OCI-LY1 (cell line): Measurements from ENCODE around the gene GIGYF2.

ENCODE experiments used
- H2AFZ ChIP-seq: fragments of 200-600 bp; sonication (generic), shearing (Covaris generic); 2 replicates; pipeline ENCODE4 v1.6.0; 2014; ENCODE audit warnings: antibody characterized with exemption, mild to moderate bottlenecking, low read length
- H3F3A ChIP-seq: fragments of 200-600 bp; sonication (generic), shearing (Covaris generic); 2 replicates; pipeline ENCODE4 v1.6.0; 2014; ENCODE audit warnings: mild to moderate bottlenecking, antibody characterized with exemption, low read length, moderate library complexity; ENCODE audit not compliant: insufficient read depth
- H3K27ac ChIP-seq: fragments of 200-600 bp; sonication (generic); 2 replicates; pipeline ENCODE4 v1.5.1; 2014; ENCODE audit warnings: low read length, mixed run types, mild to moderate bottlenecking, low read depth; ENCODE audit not compliant: poor library complexity, severe bottlenecking
- H3K27me3 ChIP-seq: fragments of 200-600 bp; sonication (generic); 2 replicates; pipeline ENCODE4 v1.6.0; 2014; ENCODE audit warnings: antibody characterized with exemption, mild to moderate bottlenecking, low read length, moderate library complexity; ENCODE audit not compliant: insufficient read depth
- H3K36me3 ChIP-seq: fragments of 200-600 bp; sonication (generic); 2 replicates; pipeline ENCODE4 v1.6.1; 2014; ENCODE audit warnings: mild to moderate bottlenecking, antibody characterized with exemption, low read length, moderate library complexity, mixed read lengths; ENCODE audit not compliant: insufficient read depth
- H3K4me1 ChIP-seq: fragments of 200-600 bp; sonication (generic); 2 replicates; pipeline ENCODE4 v1.5.1; 2014; ENCODE audit warnings: mild to moderate bottlenecking, low read length, moderate library complexity; ENCODE audit not compliant: insufficient read depth, severe bottlenecking
- H3K4me2 ChIP-seq: fragments of 200-600 bp; sonication (generic), shearing (Covaris generic); 2 replicates; pipeline ENCODE4 v1.6.1; 2014; ENCODE audit warnings: low read length
- H3K4me3 ChIP-seq: fragments of 200-600 bp; sonication (generic); 2 replicates; pipeline ENCODE4 v1.5.1; 2014; ENCODE audit warnings: low read length, low read depth, mild to moderate bottlenecking, mixed read lengths; ENCODE audit not compliant: poor library complexity, severe bottlenecking
- H3K79me2 ChIP-seq: fragments of 200-600 bp; shearing (Covaris generic); 2 replicates; pipeline ENCODE4 v1.6.1; 2016; ENCODE audit warnings: mixed run types, low read length, mixed read lengths; ENCODE audit not compliant: insufficient read depth
- H3K9ac ChIP-seq: fragments of 200-600 bp; sonication (generic), shearing (Covaris generic); 2 replicates; pipeline ENCODE4 v1.6.1; 2014; ENCODE audit warnings: mild to moderate bottlenecking, low read length, mixed read lengths
- H3K9me2 ChIP-seq: fragments of 200-600 bp; sonication (generic), shearing (Covaris generic); 2 replicates; pipeline ENCODE4 v1.6.1; 2014; ENCODE audit warnings: low read depth, mild to moderate bottlenecking, low read length, mixed read lengths
- H3K9me3 ChIP-seq: fragments of 200-600 bp; shearing (Covaris generic); 2 replicates; pipeline ENCODE4 v1.6.1; 2014; ENCODE audit warnings: low read length, mixed read lengths
- H4K20me1 ChIP-seq: fragments of 200-600 bp; sonication (generic), shearing (Covaris generic); 2 replicates; pipeline ENCODE4 v1.6.0; 2016; ENCODE audit warnings: mild to moderate bottlenecking, low read length; ENCODE audit not compliant: insufficient read depth
- EZH2 ChIP-seq: fragments of 200-600 bp; sonication (generic), shearing (Covaris generic); IDR thresholded peaks from 2 replicates; pipeline ENCODE4 v1.8.0; 2017; ENCODE audit warnings: borderline replicate concordance, mixed run types, mild to moderate bottlenecking, antibody characterized with exemption, low read length, moderate library complexity, mixed read lengths
- TF ChIP-seq, protein P1 (sequence below): fragments of 200-600 bp; sonication (generic), shearing (Covaris generic); IDR thresholded peaks from 2 replicates; pipeline ENCODE4 v1.5.1; 2017; ENCODE audit warnings: mild to moderate bottlenecking, antibody characterized with exemption, low read length, moderate library complexity, mixed read lengths

The GIGYF2 gene

DNA sequence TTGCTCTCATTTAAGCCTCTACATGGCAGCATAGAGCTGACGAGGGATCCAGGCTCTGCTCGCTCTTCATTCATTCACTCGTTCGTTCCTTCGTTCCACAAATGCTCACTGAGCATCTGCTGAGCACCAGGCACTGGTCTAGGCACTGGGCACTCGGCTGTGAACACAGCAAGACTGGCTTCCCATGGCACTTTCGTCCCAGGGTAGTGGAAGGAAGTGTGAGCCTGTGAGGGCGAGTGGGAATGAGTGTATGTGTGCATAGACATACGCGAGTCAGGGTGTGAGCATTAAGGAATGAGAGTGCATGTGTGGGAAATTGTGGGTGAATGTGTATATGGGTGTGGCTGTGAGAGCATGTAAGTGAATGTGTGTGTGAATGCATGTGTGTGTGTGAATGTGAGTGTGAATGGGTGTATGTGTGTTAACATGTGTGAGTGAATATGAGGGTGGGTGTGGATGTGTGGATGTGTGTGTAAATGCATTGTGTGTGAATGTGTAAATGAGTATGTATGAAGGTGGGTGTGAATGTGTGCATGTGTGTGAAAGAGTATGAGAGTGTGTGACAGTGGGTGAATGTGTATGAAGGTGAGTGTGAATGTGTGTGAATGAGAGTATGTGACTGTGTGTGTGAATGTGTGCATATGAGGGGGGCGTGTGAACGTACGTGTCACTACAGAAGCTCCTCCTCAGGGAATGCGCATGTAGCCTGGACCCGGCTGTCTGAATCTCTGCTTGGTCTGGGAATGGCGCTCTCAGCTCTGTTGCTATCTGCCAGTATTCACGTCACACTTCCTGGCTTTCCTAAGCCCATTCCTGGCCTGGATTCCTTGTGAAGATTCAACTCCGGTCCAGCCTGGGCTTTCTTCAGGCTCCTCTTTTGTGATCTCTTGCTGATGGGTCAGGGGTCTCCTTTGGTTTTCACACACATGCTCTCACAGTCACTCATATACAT is 201.7 kb downstream of the GIGYF2 start:
- no peaks in the 10 kb centered on the region for H4K20me1 ChIP-seq
- H3K36me3 ChIP-seq, result no peaks in the 10 kb centered on the region
- H3K27me3 ChIP-seq, result peaks cover 16% of the 10 kb centered on the region; the same call in 1 of the 2 replicates
- no peak overlapping the region for H3K9ac ChIP-seq
- no peaks in the 10 kb centered on the region for H3K9me2 ChIP-seq
- H3K4me3 ChIP-seq, result no peak overlapping the region
- no peaks in the 10 kb centered on the region for H3K79me2 ChIP-seq
- H3F3A ChIP-seq, result no peaks in the 10 kb centered on the region
- H3K4me1 ChIP-seq, result no peaks in the 10 kb centered on the region
- TF ChIP-seq, protein P1, sequence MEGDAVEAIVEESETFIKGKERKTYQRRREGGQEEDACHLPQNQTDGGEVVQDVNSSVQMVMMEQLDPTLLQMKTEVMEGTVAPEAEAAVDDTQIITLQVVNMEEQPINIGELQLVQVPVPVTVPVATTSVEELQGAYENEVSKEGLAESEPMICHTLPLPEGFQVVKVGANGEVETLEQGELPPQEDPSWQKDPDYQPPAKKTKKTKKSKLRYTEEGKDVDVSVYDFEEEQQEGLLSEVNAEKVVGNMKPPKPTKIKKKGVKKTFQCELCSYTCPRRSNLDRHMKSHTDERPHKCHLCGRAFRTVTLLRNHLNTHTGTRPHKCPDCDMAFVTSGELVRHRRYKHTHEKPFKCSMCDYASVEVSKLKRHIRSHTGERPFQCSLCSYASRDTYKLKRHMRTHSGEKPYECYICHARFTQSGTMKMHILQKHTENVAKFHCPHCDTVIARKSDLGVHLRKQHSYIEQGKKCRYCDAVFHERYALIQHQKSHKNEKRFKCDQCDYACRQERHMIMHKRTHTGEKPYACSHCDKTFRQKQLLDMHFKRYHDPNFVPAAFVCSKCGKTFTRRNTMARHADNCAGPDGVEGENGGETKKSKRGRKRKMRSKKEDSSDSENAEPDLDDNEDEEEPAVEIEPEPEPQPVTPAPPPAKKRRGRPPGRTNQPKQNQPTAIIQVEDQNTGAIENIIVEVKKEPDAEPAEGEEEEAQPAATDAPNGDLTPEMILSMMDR, result no peak
- no peak for TF ChIP-seq EZH2
- no peak overlapping the region for H3K4me2 ChIP-seq
- H3K9me3 ChIP-seq, result no peaks in the 10 kb centered on the region
- H3K27ac ChIP-seq, result no peak overlapping the region
- no peak overlapping the region for H2AFZ ChIP-seq

GRCh38 chr2:232900811-232901735 is 203.9 kb downstream of the GIGYF2 start:
- Histone ChIP-seq H3K79me2 (no peaks in the 10 kb centered on the region), H3K4me2 (no peak overlapping the region), H3K27me3 (peaks cover 8% of the 10 kb centered on the region; the same call in 1 of the 2 replicates), H3K9ac (no peak overlapping the region), H3K36me3 (no peaks in the 10 kb centered on the region), H3K9me2 (no peaks in the 10 kb centered on the region), H3K4me1 (no peaks in the 10 kb centered on the region), H3K27ac (no peak overlapping the region), H2AFZ (no peak overlapping the region), H3K4me3 (no peak overlapping the region), H4K20me1 (no peaks in the 10 kb centered on the region), H3F3A (no peaks in the 10 kb centered on the region), H3K9me3 (no peaks in the 10 kb centered on the region)
- no peak for TF ChIP-seq EZH2
- TF ChIP-seq, protein P1, result no peak

DNA sequence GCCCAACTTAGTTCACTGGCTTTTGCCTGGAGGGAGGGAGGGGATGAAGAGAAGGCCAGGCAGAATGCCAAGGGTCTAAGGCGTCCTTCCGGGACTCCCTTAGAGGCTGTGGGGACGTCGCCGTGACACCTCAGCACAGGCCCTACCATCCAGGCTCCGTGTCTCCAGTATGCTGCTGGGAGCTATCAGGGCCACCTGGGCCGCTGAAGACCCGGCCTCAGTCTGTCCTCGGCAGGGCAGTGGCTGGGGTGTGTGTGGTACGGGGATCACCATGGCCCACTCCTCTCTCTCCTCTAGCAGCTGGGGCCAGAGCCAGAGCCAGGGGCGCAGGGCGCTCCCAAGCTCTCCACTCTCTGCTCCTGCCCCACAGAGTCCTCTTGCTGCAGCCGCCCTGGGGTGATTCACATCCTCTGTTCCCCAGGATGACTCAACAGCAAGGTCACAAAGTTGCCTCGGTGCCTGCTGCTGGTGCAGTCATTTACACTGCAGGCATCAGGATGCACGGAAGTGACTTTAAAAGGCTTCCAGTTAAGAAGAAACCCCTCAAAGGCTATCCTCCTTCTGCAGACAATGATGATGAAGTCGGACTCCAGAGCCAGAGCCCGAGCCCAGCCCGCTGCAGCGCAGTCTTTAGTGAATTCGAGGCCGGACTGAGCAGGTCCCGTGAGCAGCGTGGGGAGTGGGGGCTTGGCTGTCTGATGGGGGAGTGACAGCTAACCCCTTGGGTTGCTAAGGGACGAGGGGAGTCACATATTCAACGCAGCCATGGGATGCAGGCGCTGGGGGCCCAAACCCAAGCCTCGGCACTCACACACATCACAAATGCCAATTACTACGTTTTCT is 204.8 kb downstream of the GIGYF2 start:
- H3K9ac ChIP-seq, result no peak overlapping the region
- H3K9me3 ChIP-seq, result no peaks in the 10 kb centered on the region
- TF ChIP-seq EZH2, result no peak
- TF ChIP-seq, protein P1, result no peak
- no peaks in the 10 kb centered on the region for H4K20me1 ChIP-seq
- H3K9me2 ChIP-seq, result no peaks in the 10 kb centered on the region
- H3K79me2 ChIP-seq, result no peaks in the 10 kb centered on the region
- H3K36me3 ChIP-seq, result no peaks in the 10 kb centered on the region
- H3K27me3 ChIP-seq, result 0 out of 2 replicates have a peak, but pooled peaks cover 8% of the 10 kb centered on the region
- no peak overlapping the region for H3K4me3 ChIP-seq
- no peak overlapping the region for H2AFZ ChIP-seq
- H3K27ac ChIP-seq, result no peak overlapping the region
- H3K4me1 ChIP-seq, result no peaks in the 10 kb centered on the region
- H3F3A ChIP-seq, result no peaks in the 10 kb centered on the region
- no peak overlapping the region for H3K4me2 ChIP-seq
